HG03159 (cell line): ENCODE data around the gene GALP.
"Not testable (repeated sequence)": the region's sequence is repeated elsewhere in the genome, so short reads cannot be mapped to it uniquely, and the experiment has no call there.

Experiments
- ATAC-seq: cut with Tn5 transposase; IDR thresholded peaks from one replicate; pipeline ENCODE4 v1.9.1; 2021; ENCODE audit warnings: mild to moderate bottlenecking, moderate library complexity; ENCODE audit not compliant: unreplicated experiment

Gene GALP

DNA sequence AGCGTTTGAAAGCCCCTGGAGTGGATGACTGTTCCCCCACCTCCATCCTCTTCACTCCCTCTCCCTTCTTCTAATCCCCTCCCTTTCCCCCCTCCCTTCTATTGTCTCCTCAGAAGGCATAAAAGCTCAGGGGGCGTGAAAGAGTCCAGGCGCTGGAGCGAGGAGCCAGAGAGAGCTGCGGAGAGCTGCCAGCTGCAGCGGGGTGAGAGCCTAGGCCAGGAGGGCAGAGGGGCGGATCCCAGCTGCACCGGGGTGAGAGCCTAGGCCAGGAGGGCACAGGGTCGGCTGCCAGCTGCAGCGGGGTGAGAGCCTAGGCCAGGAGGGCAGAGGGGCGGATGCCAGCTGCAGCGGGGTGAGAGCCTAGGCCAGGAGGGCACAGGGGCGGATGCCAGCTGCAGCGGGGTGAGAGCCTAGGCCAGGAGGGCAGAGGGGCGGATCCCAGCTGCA is at the start of gene GALP:
GALP (plus strand) TSS at position 148 of the 447 bp plus-strand sequence. CDS start 1,101 bp downstream, outside the sequence.
- ATAC-seq: not testable (repeated sequence)

DNA sequence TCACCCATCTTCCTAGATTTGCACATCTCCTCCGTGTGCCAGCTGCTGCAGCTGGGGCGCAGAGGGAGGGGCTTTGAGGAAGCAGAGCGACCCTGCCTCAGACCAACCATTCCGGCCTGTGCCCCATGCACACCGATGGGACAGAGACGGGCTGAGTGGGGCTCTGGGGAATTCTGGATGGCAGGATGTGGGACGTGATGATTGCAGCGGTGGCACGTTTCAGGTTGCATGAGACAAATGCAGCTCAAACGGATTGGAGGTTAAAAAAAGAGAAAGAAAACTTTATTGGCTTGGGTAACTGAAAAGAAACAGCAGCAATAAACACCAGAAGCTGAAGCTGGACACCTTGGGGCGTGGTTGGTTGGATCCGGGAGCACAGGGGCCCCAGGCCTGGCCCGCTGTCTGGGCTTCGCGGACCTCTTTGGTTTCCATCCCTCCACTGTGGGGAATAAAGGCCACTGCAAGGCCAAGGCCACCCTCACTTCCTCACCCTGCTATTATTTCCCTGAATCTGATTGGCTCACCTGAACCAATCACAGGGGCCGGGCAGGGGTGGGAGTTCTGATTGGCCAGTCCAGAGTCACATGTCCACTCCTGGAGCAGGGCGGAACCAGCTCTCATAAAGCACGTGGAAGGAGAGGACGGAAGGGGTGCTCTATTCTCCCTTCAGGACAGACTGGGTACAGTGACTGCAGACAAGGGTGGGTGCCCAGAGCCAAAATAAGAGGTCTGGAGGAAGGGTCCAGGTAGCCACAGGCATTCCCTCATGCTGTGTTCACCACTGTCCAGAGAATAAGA is 48.6 kb upstream of the GALP start:
- ATAC-seq: no peak

DNA sequence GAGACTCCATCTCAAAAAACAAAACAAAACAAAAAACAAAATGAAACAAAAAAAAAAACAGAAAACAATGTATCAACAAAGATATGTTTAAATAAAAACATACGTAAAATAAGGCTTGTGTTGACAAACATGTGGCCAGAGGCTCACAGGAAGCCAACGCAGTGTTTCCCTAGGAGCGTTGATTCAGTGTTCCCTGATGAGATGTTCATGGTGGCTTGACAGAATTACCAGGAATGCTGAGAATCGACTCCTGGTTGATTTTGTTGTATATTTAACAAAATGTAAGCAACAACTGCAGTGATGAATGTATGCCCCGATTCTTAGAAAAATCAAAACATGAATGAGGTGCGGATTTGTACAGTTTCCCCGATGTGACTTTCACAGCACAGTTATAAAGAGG is 45.8 kb upstream of the GALP start:
- ATAC-seq: no peak

DNA sequence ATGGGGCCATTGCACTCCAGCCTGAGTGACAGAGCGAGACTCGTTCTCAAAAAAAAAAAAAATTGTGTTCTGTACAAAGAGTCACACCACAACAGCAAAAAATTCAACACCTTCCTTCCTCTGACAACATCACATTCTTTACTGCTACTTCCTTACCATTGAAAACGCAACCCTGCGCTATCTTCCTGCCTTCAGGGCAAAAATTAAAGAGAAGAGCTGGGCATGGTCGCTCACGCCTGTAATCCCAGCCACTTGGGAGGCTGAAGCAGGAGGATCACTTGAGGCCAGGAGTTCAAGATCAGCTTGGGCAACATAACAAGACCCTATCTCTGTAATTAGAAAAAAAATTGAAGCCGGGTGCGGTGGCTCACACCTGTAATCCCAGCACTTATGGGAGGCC is 44.2 kb upstream of the GALP start:
- ATAC-seq: no peak

DNA sequence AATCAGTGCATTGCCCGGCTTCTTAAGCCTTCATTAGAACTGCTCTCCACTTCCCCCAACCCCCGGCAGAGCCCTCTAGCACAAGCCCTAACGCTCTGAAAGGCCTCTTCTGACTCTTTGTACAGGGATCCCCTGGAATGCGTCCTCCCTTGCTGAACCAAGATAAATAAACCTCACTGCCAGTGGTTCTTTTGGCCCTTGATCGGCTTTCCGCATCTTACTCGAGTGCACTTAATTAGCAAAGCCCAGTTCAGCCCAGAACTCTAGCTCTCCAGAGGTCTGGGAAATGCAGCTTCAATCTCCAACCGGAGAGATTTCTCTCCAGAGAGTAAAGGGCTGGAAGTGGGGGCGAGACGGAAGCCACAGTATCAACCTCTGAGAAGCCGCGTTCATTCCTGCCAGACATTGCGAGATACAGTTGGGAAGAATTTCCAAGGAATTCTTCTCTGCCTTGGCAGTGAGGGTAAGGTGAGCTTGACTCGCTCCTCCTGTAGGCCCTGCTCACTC is 43.4 kb upstream of the GALP start:
- no peak for ATAC-seq

DNA sequence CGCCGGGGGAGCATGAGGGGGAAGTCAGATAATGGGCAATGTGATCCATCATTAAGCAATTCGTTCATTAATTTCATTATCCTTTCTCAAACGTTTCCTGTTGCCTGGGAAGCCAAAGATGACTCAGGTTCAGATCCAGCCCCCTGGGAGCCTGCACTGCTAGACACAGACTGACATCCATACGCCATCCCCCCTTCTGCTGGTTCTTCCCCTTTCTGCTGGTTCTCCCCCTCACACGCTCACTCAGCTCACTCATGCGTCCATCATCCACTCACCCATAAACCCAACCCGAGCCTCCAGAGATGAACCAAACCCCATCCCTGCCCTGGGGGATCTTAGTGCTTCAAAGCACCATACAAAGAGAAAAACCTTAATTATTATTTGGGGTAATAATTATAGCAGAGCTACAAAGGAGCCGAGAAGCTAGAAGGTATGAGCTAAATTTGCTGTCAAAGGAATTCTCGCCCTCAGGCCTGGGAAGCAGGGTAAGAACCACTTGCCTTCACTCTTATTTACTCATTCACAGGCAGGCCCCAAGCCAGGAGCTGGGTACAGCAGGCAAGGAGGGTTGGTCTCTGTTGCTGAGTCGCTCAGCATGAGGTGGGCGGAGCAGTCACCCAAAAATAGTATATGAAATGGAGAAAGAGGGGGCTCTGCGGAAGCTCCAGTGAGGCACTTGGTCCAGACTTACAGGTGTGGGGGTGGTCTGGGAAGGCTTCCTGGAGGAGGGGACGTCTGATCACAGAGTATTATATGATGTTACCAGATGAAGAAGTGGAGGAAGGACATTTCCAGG is 41.8 kb upstream of the GALP start:
- ATAC-seq: peak; percentile 70

DNA sequence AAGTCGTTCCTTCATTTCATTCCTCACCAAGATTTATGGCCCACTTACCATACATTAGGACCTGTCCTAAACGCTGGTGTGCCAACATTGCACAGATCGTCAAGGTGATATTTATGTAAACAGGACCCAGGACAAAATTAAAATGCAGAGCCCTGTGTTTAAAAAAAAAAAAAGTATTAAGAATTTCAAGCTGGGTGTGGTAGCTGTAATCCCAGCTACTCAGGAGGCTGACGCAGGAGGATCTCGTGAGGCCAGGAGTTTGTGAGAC is 41.2 kb upstream of the GALP start:
- no peak for ATAC-seq

DNA sequence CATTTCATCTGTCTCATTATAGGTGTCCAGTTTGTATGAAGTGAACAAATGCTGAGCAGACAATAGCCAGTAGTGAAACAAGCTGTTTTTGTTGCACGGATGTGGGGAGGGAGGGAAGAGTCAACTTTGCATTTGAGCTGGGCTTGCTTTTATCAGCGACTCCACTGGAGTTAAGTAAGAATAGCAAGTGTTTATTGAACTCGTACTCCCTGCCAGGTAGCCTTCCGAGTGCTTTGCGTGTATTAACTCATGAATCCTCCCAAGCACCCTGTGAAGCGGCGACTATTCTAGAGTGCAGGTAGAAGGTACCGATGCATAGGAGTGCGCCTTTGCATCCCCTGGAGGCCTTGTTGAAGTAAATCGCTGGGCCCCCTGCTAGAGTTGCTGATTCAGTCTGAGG is 39.4 kb upstream of the GALP start:
- no peak for ATAC-seq

DNA sequence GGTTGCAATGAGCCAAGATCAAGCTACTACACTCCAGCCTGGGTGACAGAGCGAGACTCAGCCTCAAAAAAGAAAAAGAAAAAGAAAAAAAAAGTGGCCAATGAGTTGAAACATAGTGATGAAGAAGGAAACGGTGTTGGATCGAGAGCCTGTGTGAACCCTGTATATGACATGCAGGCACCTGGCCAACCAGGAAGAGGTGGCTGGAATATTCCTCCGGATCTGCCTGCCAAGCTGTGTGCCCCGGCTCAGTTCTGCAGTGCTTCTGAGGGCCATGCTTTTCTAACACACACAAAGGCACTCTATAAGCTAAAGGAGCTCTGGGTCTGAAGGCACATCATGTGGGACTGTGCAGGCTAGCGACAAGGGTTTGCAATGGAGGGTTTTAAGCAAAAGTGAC is 38.4 kb upstream of the GALP start:
- ATAC-seq: no peak

DNA sequence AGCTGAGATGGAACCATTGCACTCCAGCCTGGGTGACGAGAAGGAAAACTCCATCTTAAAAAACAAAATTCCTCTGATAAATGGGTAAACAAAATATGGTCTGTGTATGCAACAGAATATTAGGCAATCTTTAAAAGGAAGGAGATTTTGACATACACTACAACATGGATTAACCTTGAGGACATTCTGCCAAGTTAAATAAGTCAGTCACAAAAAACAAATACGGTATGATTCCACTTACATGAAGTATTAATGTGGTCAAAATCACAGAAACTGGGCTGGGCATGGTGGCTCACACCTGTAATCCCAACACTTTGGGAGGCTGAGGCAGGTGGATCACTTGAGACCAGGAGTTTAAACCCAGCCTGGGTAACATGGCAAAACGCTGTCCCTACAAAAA is 37.7 kb upstream of the GALP start:
- no peak for ATAC-seq

DNA sequence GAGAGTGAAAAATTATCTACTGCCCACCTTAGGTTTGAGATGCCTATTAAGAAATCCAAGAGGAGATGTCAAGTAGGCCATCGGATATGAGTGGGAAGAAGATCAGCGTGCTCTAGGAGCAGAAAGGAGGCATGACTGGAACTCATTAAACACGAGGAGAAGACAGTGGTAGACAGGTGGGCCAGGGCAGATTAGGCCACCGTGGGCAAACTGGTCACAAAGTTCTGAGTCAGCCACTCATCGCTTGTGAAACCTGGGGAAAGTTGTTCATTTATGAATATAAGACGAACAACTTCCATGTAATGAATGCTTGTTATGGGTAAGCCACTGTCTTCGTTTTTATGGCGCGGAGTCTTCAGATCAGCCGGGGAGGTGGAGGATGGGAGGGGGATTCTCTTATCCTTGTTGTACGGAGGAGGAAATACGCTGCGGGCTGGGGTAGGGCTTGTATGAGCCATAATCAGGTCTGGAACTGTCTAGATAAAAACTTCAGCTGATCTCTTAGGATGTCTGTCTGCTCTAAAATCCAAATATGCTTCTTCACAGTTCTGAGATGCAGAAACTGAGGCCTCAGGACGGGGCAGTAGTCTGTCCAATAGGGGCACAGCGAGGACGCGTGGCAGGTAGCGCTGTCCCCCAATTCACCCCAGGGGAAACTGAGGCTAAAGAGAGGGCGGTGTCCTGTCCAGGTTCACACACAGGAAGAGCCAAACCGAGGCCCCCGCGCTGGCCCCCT is 35.8 kb upstream of the GALP start:
- ATAC-seq: no peak

DNA sequence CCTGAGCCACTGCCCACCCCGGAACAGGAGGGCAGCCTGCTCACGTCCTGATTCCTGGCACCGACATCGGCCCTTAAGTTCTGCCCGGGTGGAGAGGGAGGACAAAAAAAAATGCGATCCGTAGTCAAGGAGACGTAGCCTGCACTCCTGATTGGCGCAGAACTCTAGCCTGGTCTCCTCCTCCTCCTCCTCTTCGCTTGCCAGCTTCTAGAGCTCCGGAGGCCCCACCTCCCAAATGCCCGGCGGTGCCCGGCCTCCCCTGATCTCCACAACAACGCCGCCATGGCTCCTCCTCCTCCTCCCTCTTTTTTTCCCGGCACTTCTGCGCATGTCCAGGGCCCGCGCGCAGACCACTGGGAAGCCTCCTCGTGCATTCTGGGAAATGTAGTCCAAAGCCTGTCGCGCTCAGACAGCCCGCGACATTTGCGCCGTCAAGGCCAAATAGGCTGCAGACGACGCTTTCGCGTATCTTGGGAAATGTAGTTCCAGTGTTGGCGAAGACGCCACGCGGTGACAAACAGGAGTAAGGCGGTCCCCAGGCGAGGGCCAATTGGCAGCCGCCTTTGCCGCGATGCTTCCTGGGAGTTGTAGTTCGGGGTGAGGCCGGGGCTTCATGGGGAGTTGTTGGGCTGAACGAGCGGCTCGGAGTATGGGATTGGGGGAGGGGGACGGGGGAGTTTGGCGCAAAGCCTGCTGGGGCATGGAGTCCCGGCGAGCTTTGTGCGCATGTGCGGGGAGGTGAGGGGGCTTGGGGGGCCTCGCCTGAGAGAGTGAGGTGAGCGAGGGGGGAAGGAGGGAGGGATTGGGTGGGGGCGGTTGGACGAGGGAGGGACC is 35.0 kb upstream of the GALP start, which contains the start of gene ZNF444:
ZNF444 (plus strand) TSS at position 705 of the 834 bp plus-strand sequence. CDS start 5,625 bp downstream, outside the sequence.
- ATAC-seq: peak; percentile 88

DNA sequence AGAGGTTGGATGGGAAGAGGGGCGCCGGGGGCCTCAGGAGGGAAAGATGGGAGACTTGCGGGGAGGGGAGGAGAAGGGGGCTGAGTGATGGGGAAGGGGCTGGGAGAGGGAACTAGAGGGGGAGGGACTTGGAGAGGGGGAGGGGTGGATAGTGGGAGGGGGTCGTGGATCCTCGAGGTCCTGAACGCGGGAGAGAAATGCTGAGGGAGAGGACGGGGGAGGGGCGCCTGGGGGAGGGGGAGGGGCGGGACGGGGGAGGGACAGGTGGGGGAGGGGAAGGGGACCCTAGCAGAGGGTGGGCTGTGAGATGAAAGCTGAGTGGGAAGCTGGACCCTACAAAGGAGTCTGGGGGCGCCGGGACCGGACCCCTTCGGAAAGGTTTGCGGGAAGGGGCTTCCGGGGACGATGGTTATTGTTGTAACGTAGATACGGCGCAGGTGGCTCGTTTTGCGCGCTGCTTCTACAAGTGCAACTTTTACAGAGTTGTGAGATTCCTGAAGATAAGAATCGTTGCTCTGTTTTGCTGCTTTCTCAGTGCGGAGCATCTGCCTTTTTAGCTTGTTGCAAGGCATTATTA is 34.3 kb upstream of the GALP start:
- no peak for ATAC-seq

DNA sequence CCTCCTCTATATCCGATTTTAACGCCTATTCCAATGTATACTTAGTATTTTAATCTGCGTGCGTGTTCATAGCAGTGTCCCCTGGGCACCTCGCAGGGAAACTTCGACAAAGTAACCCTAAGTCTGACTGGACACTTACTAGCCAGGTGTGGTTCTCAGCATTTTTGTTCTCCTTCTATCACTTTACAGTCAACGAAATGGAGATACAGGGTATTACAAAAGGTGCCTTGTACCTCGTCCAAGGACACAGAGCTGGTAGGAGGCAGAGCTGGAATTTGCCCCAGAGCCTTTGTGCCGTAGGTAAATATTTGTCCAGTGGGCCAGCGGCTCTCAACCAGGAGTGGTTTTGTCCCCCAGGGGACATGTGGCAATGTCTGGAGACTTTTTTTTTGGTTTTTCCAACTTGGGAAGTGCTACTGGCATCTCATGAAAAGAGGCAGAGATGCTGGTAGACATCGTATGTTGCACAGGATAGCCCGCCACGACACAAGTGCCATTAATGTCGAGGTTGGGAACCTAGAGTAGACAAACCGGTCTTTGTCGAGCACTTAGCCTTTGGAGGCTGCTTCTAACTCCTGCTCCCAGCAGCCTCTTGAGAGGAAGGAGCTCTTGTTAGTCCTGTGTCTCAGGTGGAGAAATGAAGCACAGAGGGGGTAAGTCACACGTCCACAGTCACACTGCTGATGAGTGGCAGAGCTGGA is 33.6 kb upstream of the GALP start:
- ATAC-seq: no peak

DNA sequence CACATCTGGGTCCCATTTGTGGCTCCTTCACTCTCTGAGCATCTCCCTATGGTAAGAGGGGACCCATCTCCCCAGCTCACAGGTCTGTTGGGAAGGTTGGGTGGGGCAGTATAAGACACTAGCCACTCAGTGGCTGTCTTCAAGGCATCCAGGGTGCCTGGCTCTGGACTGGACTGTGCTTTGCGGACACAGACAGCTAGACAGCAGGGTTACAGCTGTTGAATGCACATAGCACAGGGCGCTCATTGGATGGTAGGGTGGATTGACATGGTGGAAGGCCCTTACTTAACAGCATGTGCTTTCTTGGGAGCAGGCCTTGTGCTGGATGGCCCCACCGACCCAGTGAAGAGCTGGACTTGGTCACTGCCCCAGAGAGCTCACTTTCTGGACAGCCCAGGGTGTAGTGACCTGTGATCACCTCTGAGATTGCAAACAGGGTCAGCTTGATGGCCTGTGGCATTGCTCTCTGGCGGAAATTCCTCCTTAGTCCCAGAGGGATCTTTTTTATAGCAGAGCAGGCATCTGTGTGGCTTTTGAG is 32.8 kb upstream of the GALP start:
- no peak for ATAC-seq

DNA sequence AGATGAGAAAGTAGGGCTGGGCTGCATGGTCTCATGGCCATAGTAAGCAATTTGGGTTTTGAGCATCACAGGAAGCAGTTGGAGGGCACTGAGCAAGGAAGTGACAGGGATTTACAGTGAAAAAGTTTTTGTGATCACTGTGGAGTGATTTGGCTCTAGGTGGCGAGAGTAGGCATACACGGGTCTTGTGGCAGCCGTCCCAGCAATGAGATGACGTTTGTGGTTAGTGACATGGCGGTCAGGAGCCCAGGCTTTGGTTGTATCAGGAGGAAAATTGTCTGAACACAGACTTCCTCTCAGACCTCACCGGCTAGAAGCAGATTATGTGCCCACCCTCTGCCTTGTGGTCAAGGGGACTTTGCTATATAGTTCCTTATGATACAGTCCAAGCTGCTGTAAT is 31.4 kb upstream of the GALP start:
- no peak for ATAC-seq

DNA sequence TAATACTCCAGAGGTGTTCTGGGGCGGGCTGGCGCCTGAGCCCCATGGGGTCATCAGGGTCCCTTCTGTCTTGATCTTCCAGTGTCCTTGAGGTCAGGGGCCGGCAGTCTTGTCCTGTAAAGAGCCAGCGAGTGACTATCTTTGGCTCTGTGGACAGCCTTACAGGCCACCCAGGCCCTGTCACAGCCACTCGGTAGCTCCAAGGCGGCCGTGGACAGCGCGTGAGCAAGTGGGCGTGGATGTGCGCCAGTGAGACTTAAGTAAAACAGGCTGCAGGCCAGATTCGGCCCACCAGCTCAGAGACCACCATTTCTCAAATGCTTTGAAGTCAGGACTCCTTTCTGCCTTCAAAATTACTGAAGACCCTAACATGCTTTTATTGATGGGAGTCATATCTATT is 31.0 kb upstream of the GALP start:
- ATAC-seq: no peak

DNA sequence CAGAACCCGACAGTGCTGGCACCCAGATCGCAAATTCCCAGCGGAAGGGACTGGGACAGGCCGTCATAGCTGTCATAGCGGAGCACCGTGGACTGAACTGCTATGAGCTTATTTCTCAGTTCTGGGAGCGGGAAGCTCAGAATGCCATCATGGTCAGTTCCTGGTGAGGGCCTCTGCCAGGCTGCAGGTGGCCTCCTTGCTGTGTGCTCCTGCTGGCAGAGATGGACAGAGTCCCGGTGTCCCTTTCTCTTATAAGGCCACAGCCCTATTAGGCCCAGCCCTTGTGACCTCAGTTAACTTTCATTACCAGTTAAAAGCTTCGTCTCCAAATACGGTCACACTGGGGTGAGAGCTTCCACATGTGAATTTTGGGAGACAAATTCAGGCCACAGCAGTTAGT is 30.1 kb upstream of the GALP start:
- no peak for ATAC-seq

DNA sequence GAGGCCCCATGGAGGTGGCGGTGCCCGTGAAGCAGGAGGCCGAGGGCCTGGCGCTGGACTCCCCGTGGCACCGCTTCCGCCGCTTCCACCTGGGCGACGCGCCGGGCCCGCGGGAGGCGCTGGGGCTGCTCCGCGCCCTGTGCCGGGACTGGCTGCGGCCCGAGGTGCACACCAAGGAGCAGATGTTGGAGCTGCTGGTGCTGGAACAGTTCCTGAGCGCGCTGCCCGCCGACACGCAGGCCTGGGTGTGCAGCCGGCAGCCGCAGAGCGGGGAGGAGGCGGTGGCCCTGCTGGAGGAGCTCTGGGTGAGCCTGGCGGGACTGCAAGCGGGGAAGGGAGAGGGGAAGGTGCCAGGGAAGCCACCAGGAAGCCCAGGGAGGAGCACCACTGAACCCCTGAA is 28.9 kb upstream of the GALP start:
- no peak for ATAC-seq
